Epithelial cell of proximal tubule (primary cell): ENCODE measurements around the gene ALB. TPM values are rescaled to one million over a fixed set of nuclear protein-coding genes. Genes with fewer than 3 reads are reported as not detected.

ENCODE experiments used
- DNase-seq: peaks from one replicate; pipeline ENCODE4 v3.0.0-alpha.2; 2011; ENCODE audit warnings: low read depth
- H3K4me3 ChIP-seq: 2 replicates; pipeline ENCODE4 v1.5.1; 2011; ENCODE audit warnings: low read depth, mild to moderate bottlenecking, low read length
- CTCF ChIP-seq: conservative IDR thresholded peaks from 2 replicates; pipeline ENCODE4 v1.5.1; 2012; ENCODE audit warnings: low read depth, mild to moderate bottlenecking, low read length
- total RNA-seq: library from RNA; depleted of rRNA; stranded (reverse); fragments of >200 nt; gene quantifications from 2 replicates; pipeline ENCODE4 v1.2.3, GENCODE V29; 2015

The ALB gene
- total RNA-seq, 1 donor from 2014 or later = not detected

DNA sequence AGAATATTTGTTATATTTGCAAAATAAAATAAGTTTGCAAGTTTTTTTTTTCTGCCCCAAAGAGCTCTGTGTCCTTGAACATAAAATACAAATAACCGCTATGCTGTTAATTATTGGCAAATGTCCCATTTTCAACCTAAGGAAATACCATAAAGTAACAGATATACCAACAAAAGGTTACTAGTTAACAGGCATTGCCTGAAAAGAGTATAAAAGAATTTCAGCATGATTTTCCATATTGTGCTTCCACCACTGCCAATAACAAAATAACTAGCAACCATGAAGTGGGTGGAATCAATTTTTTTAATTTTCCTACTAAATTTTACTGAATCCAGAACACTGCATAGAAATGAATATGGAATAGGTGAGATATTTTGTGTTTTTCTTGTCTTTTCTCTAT is 31.9 kb downstream of the ALB start, which contains the start of gene AFP:
Gene AFP (plus strand): TSS at position 238 of the 400 bp plus-strand sequence. CDS start 42 bp downstream, at position 280.
- no peak within 1 kb of the TSS for H3K4me3 ChIP-seq
- DNase-seq = no peak
- no peak for TF ChIP-seq CTCF

- no peak overlapping the region for H3K4me3 ChIP-seq
- no peak for TF ChIP-seq CTCF
- no peak for DNase-seq
These were observed 32.8 kb downstream of the ALB start for GRCh38 chr4:73436674-73437557.

GRCh38 chr4:73437558-73437956 is 33.5 kb downstream of the ALB start:
- TF ChIP-seq CTCF = no peak
- H3K4me3 ChIP-seq = no peak overlapping the region
- no peak for DNase-seq

DNA sequence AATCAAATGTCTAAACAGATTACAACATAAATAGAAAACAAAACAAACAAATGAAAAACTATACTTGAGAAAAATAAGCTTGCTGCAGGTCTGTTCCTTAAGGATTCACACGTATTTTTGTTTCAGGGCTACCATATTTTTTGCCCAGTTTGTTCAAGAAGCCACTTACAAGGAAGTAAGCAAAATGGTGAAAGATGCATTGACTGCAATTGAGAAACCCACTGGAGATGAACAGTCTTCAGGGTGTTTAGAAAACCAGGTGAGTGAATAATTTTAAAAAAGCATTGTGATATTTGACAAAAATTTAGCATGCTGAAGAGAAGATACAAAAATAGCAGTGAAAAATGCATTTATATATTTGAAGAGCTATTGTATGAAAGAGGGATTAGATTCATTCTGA is 34.0 kb downstream of the ALB start:
- no peak for TF ChIP-seq CTCF
- DNase-seq = no peak
- no peak overlapping the region for H3K4me3 ChIP-seq

- no peak for DNase-seq
- H3K4me3 ChIP-seq = no peak overlapping the region
These were observed 34.6 kb downstream of the ALB start for GRCh38 chr4:73438582-73439215.

GRCh38 chr4:73439445-73439844 is 35.4 kb downstream of the ALB start:
- no peak overlapping the region for H3K4me3 ChIP-seq
- no peak for TF ChIP-seq CTCF
- DNase-seq = no peak

More at GRCh38 chr4:73438582-73439215, 34.6 kb downstream of the ALB start:
- no peak for TF ChIP-seq CTCF
